TTC549 (cell line): ENCODE data around the gene OPRPN.

Experiments used
- FAIRE-seq: peaks from 2 replicates; lab custom pipeline; 2012; peaks lifted over from hg19 to GRCh38; lab: Jason Lieb, UNC

Gene OPRPN

DNA sequence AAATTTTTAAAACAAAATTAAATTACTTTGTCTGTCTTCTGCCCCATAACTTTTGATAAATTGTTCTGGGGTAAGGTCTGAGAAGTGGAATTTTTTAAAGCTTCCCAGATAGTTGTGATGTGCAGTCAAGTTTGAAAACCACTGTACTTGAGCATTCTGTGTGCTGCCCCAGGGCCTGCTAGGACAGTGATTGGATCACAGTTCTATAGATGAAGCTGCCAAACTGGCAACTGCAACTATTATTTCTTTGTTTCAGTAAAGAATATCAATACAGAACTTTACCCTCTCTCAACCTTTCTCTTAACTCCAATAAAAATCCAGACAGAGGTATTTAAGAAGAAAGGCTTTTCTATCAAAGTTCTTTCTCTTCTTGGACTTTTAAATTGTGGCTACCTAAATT lies at the start of gene OPRPN:
OPRPN (plus strand) TSS at position 361 of the 400 bp plus-strand sequence. CDS start 1,346 bp downstream, outside the sequence.
- no peak for FAIRE-seq

GRCh38 chr4:70356185-70356584 lies 41.6 kb upstream of the OPRPN start:
- FAIRE-seq, result no peak

DNA sequence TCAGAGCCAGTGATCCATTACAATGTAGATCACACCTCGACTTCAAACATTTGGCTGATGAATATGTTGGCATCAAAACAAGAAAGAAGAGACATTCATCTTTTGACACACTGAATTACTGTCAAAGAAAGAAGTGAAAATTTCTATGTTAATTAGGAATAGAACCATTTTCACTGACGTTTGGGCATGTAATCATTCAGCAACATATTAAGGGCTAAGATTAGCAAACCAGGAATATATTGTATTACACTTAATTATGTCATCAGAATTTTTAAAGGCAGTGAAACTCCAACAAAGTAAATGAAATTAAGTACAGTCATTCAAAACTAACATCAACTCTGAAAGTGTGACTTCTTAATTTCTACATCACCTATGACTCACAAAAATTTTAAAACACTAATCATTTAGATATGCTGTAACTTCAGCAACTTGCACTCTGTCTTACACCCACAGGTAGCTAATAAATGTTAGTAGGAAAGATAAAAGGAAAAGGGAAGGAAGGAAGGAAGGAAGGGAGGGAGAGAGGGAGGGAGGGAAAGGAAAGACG lies 38.6 kb upstream of the OPRPN start:
- no peak for FAIRE-seq

DNA sequence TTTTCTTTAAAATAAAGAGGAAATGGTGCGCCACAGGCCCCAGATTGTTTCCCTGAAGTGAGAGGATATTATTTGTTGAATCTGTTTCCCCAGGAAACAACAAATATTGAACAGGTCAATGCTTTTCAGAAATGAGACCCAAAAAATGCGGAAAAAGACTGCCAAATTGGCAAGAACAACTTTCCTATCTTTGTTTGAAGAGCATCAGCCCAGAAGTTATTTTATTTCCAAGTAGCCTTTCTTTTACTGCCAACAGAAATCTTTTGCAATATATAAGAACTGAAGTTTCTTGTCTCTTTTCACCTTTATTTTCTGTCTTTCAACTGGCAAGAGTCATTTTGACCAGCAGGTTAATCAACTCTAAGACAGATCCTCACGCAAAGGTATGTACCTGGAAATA lies 37.3 kb upstream of the OPRPN start, which contains the start of gene SMR3A:
SMR3A (plus strand) TSS at position 301 of the 400 bp plus-strand sequence. CDS start 1,356 bp downstream, outside the sequence.
- FAIRE-seq, result no peak

DNA sequence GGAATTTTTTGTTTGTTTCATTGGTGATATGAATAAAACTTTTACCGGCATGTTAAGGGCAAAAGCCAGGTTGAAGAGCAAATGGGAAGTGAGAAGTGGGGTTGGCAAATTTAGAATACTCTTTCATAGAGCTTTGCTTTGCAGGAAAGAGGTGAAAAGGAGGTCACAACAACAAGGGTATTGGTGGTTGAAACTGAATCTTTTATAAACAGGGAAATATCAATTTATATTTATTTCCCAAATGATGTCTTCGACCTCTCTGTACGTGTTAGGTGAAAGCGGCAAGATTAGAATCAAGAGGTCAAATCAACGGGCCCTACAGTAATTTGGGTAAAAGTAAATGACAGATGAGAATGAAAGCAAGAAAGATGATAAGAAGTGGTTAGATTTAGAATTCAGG lies 33.7 kb upstream of the OPRPN start:
- no peak for FAIRE-seq

DNA sequence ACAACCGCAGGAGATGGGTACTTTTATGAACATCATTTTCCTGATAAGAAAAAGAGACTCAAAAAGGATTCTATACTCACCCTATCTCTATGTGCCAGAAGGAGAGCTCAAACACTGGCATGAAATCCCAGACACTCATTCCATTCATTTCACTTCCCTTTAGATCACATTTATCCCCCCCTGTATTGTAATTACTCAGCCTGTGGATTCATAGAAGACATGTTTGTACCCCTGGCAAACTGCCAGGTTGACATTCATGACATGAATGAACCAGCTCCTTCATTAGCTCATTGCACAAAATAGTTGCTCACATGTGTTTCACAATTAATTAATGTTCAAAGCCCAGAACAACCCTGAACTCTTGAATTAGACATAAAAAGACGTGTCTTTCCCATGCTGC lies 32.3 kb upstream of the OPRPN start:
- no peak for FAIRE-seq

- no peak for FAIRE-seq
Measured at GRCh38 chr4:70367813-70368212, 29.9 kb upstream of the OPRPN start.

- FAIRE-seq, result no peak
Measured at GRCh38 chr4:70371987-70372386, 25.8 kb upstream of the OPRPN start.

DNA sequence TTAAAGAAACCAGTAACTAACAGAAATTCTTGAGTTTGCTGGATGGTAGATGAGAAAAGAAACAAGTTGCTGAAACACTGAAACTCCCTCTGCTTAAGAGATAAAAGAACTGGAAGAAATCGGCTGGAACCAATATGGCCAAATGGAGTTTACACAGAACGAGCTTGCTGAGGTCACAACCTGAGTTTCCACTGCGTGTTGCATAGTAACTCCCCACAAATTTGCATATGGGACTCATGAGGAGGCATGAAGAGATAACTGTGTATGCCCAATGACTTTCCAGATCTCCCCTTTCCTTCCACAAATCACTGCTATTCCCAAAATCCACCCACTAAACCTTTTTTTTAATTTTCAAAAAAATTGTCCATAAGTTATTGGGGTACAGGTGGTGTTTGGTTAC lies 25.0 kb upstream of the OPRPN start:
- FAIRE-seq, result no peak

DNA sequence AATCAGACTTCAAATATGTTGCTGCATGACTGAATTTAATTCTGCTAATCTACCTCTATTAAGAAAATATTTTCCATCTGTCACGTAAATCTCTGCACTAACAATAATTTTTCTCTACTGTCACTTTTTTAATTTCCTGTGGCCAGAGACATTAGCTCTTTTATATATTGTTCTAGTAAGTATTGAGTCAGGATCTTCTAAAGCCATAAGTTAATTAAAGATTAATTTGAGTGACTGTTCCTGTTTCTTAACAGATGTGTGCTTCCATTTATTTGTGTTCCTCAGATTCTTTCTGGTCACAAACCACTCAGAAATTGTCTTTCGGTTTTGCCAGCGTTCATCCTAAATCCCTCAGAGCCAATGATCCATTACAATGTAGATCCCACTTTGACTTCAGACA lies 17.2 kb upstream of the OPRPN start:
- no peak for FAIRE-seq

- no peak for FAIRE-seq
Measured at GRCh38 chr4:70382691-70383181, 15.0 kb upstream of the OPRPN start, which contains the start of gene SMR3B. SMR3B (plus strand) TSS chr4:70383131; CDS start chr4:70384511, 1,380 bp downstream.

DNA sequence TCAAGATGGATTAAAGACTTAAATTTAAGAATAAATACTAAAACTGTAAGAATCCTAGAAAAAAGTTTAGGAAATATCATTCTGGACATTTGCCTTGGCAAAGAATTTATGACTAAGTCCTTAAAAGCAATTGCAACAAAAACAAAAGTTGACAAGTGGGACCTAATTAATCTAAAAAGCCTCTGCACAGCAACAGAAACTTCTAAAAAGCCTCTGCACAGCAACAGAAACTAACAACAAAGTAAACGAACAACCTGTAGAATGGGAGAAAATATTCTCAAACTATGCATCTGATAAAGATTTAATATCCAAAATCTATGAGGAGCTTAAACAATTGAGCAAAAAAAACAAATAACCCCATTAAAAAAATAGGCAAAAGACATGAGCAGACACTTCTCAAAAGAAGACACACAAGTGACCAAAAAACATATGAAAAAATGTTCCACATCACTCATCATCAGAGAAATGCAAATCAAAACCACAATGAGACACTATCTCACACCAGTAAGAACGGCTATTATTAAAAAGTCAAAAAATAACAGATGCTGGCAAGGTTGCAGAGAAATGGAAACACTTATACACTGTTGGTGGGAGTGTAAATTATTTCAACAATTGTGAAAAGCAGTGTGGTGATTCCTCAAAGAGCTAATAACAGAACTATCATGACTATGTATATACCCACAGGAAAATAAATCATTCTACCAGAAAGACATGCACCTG lies 5.5 kb upstream of the OPRPN start:
- FAIRE-seq, result no peak

- no peak for FAIRE-seq
Measured at GRCh38 chr4:70399319-70399718, 1.6 kb downstream of the OPRPN start.

GRCh38 chr4:70402762-70403161 lies 5.0 kb downstream of the OPRPN start:
- no peak for FAIRE-seq

DNA sequence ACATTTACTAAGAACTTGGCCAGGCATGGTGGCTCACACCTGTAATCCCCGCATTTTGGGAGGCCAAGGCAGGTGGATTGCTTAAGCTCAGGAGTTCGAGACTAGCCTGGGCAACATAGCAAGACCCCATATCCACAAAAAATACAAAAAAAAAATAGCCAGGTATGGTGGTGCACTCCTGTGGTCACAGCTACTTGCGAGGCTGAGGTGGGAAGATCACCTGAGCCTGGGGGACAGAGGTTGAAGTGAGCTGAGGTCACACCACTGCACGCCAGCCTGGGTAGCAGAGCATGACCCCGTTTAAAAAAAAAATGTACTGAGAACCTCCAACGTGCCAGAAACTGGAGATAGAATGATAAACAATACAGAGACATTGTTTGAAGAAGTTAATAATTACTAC lies 8.0 kb downstream of the OPRPN start:
- no peak for FAIRE-seq

- no peak for FAIRE-seq
Measured at GRCh38 chr4:70425306-70425705, 27.6 kb downstream of the OPRPN start.

- FAIRE-seq, result no peak
Measured at GRCh38 chr4:70426789-70427188, 29.0 kb downstream of the OPRPN start.

- no peak for FAIRE-seq
Measured at GRCh38 chr4:70437197-70437596, 39.5 kb downstream of the OPRPN start.

GRCh38 chr4:70442474-70442873 lies 44.7 kb downstream of the OPRPN start:
- no peak for FAIRE-seq

DNA sequence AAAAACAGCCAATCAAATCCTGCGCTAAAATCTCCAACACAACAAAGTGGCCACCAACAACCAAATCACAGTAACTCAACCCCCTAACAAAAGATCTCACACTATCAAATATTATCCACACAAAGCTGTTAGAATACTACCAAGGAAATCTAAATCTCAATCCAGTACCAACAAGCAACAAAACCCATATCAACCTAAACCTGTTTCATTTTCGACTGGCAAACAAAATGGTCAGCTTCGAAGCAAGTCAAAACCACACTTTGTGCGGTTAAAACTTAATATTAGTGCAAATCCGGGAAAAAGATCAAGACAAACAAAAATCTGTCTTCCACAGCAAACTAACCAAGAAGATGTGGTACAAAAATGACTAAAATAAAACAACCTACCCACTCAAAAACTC lies 45.6 kb downstream of the OPRPN start:
- FAIRE-seq, result no peak

DNA sequence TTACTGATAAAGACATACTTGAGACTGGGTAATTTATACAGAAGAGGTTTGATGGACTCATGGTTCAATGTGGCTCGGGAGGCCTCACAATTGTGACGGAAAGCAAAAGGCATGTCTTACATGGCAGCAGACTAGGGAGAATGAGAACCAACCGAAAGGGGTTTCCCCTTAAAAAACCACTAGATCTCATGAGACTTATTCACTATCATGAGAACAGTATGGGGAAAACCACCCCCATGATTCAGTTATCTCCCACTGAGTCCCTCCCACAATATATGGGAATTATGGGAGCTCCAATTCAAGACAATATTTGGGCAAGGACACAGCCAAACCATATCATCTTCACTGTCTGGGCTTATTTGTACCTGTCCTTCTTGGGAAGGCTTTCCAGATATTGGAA lies 51.5 kb downstream of the OPRPN start:
- FAIRE-seq, result no peak

- FAIRE-seq, result no peak
Measured at GRCh38 chr4:70452946-70453345, 55.2 kb downstream of the OPRPN start.
